ENCODE data around the gene PRKAR1B.

Gene PRKAR1B

GRCh38 chr7:716636-717035 lies 10.4 kb downstream of the PRKAR1B start:
- DNase-seq: no peak

- no peak for DNase-seq
Observed at GRCh38 chr7:716222-716621, 10.9 kb downstream of the PRKAR1B start.

GRCh38 chr7:714251-714671 lies 12.8 kb downstream of the PRKAR1B start:
- DNase-seq: no peak

GRCh38 chr7:713488-714230 lies 13.4 kb downstream of the PRKAR1B start:
- DNase-seq: no peak

GRCh38 chr7:713139-713457 lies 14.0 kb downstream of the PRKAR1B start:
- DNase-seq: no peak

- no peak for DNase-seq
Observed at GRCh38 chr7:712381-713138, 14.5 kb downstream of the PRKAR1B start.

GRCh38 chr7:711922-712380 lies 15.1 kb downstream of the PRKAR1B start:
- no peak for DNase-seq

- no peak for DNase-seq
Observed at GRCh38 chr7:711093-711921, 15.8 kb downstream of the PRKAR1B start.

GRCh38 chr7:710161-710560 lies 16.9 kb downstream of the PRKAR1B start:
- DNase-seq: no peak

GRCh38 chr7:707296-708000 lies 19.6 kb downstream of the PRKAR1B start:
- DNase-seq: no peak

- DNase-seq: no peak
Observed at GRCh38 chr7:706721-707120, 20.4 kb downstream of the PRKAR1B start.

- DNase-seq: no peak
Observed at GRCh38 chr7:703049-703448, 24.0 kb downstream of the PRKAR1B start.

GRCh38 chr7:701086-701671 lies 25.9 kb downstream of the PRKAR1B start:
- DNase-seq: no peak

GRCh38 chr7:699476-700170 lies 27.5 kb downstream of the PRKAR1B start:
- no peak for DNase-seq

GRCh38 chr7:698515-699475 lies 28.3 kb downstream of the PRKAR1B start:
- no peak for DNase-seq

- DNase-seq: no peak
Observed at GRCh38 chr7:696812-697551, 30.1 kb downstream of the PRKAR1B start.

- no peak for DNase-seq
Observed at GRCh38 chr7:696426-696811, 30.7 kb downstream of the PRKAR1B start.

- no peak for DNase-seq
Observed at GRCh38 chr7:693280-693679, 33.8 kb downstream of the PRKAR1B start.

GRCh38 chr7:691361-692045 lies 35.6 kb downstream of the PRKAR1B start:
- DNase-seq: no peak

All from NCI-H1048 (cell line).